ENCODE measurements around the gene GH1. TPM values are rescaled to one million over a fixed set of nuclear protein-coding genes. Genes with fewer than 3 reads are reported as not detected.

GH1 gene
- total RNA-seq, 1 donor from 2014 or later = not detected

DNA sequence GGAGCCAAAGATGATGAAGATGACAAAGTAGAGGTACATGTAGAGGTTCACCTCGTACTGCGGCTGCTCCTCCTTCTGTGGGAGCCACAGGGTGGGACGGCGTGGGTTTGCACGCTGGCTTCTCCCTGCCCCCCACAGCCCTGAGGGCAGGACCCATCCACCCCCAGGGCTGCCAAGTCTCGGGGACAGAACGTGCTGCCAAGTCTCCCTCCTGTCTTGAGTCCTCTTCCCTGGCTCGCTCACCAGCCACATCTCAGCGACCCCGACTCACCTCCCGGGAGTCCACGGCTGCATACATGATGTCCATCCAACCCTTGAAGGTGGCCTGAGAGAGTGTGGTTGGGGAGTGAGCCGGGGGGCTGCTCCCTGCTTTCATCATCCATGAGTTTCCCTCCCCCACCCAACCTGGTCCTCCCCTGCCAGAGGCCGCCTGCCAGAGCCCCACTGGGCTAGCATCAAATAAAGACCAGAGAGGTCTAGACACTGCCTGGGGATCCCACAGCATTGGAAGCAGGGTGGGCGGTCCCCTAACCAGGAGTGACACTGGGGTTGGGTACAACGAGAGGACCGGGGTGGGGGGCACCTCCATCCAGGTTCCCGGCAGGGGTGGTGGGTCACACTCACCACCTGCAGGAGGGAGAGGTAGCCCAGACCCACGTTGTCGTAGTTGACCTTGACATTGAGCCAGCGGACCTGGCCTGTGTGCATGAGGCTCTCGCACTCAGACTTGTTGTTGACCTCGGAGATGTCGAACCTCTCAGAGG, 26.3 kb upstream of the GH1 start:
- no peak for DNase-seq (ENCODE audit: low read depth)

DNA sequence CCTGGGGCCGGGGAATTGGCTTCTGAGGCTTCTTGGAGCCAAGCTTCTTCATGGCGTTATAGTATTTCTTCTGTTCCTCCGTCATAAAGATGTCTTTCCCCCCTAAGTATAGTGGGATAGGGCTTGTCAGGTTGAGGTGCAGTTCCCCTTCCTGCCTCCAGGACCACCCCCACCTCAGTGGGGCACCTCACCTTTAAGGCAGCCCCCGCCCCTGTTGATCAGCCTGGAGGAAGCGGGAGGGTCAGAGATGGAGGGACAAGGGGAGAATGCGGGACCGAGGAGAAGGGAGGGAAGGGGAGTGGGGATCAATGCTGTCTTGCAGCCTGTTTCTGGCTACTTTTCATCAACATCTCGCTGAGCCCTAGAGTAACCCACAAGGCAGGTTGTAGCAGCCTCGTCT, 25.1 kb upstream of the GH1 start:
- DNase-seq (ENCODE audit: low read depth) = no peak

DNA sequence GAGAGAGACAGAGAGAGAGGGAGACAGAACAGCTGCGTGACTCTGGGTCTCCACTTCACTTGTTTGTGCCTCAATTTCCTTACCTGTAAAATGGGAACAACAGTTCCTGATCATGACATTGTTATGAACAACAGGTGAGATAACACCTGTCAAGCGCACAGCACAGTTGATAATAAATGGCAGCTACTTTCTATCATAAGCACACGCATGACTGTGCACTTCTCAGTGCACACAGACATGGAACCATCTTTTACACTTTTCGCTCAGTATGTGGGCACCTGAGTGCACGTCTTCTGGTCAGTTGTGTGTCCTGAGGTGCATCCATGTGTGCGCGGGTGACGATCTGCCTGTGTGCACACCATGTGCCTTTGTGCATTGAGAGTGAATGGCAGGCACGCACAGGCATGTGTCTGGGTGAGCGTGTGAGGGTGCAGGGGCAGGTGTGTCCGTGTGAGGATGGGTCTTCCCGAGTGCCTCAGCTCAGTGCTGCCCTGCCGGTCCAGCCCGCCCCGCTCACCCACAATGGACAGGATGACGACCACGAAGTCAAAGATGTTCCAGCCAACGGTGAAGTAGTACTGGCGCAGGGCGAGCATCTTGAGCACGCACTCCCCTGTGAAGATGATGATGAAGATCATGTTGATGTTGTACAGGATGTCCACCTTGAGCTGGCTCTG, 23.8 kb upstream of the GH1 start:
- no peak for DNase-seq (ENCODE audit: low read depth)

DNA sequence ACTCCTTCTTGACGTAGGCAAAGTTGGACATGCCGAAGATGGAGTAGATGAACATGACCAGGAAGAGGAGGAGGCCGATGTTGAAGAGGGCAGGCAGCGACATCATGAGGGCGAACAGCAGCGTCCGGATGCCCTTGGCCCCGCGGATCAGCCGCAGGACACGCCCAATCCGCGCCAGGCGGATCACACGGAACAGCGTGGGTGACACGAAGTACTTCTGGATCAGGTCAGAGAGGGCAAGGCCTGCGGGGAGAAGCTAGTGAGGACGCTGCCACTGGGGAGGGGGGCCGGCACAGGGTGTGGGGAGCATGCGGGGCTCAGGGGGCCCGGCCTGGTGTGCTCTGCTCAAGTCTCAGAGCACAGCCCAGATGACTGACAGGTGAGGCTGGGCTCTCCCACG, 23.1 kb upstream of the GH1 start:
- no peak for DNase-seq (ENCODE audit: low read depth)

DNA sequence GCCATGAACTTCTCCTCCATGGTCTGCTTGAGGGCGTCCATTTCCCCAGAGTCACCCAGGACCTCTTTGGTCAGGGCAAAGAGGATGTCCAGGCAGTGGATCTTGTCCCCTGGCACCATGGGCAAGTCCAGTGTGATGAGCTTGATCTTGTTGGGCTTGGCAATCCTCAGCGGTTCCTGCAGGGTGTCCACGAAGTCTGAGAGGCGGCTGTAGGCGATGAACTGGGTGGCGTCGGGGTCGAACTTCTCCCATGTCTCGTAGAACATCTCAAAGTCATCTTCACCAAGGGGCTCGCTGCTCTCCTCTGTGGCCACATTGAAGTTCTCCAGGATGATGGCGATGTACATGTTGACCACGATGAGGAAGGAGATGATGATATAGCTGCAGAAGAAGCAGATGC, 22.5 kb upstream of the GH1 start:
- DNase-seq (ENCODE audit: low read depth) = no peak

DNA sequence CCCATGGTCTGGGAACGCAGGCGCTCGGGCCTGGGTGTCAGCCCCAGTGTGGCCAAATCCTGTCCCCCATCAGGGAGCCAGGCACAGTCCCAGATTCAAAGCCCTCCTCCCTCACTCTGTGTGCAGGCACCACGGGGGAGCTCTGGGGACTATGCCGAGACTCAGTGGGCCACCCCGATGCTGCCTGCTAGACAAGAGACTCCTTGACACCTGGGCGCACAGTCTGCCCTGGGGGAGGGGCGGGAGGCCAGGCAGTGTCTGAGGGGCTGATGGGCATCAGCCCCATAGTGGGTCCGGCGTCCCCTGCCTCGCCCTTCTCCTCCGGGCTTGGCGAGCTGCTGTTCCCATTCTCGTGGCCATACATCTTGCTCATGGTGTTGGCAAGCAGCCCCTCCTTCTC, 21.9 kb upstream of the GH1 start:
- DNase-seq (ENCODE audit: low read depth) = no peak

DNA sequence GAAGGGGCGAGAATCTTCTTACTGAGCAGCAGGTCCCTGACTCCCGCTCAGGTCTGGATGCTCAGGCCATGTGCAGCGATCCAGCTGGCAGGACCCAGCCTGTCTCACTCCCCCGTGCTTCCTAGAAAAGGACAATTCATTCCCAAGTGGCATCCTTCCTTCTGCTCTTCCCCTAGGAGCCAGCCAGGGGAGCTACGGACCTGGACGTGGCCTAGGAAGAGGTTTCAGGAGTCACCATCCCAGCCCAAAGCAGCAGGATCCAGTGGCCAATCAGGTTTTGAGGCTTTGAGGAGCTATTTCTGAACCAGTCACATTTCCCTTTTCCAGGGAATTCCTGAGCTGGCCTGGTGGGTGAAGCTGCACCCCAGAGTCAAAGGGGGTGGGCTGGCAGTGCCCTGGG, 21.2 kb upstream of the GH1 start:
- DNase-seq (ENCODE audit: low read depth) = no peak

DNA sequence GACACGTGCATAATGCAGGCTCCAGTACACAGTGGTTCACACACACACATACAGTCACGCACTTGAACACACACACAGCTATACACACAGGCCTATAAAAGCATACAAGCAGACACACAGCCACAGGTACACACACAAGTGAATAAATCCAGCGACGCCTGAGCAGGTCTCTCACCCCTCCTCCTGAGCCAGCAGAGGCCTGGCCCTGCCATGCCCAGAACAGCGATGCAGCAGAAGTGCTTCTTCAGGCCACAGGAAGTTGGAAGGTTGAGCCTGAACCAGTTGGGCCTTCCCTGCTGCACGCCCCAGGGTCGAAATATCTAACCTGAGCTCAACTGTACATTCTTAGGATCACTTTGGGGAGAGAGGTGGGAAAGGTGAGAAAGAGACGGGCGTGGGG, 20.8 kb upstream of the GH1 start:
- DNase-seq (ENCODE audit: low read depth) = no peak

DNA sequence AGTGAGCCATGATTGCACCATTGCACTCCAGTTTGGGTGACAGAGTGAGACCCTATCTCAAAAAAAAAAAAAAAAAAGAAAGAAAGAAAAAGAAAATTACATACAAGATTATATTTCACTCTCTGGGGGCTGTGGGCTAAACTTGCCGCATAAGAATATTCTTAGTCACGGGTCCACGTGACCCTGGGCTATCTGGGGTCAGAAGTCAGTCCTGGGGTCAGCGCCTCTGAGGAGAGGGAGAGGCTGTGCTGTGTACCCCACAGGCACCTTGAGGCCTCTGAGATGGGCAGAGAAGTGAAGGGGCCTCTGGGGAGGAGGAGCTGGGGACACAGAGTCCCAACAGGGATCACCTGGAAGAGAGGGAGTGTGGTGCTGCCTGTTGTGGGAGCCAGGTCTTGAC, 19.3 kb upstream of the GH1 start:
- no peak for DNase-seq (ENCODE audit: low read depth)

DNA sequence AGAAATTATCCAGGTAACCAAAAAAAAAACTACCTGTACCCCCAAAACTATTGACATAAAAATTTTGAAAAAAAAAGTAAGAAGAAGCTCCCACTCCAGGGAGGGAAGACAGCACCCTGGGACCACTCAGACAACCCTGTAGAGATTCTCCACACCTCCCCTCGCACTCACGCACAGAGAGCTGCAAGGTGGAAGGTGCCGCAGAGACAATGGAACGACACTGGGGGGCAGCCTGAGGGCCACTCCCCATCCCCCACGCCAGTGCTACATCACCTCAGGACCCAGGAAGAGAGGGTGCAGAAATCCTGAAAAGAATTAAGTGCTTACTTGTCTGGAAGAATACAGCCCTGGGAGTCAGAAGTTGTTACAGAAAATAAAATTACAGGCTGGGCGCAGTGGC, 18.7 kb upstream of the GH1 start:
- no peak for DNase-seq (ENCODE audit: low read depth)

DNA sequence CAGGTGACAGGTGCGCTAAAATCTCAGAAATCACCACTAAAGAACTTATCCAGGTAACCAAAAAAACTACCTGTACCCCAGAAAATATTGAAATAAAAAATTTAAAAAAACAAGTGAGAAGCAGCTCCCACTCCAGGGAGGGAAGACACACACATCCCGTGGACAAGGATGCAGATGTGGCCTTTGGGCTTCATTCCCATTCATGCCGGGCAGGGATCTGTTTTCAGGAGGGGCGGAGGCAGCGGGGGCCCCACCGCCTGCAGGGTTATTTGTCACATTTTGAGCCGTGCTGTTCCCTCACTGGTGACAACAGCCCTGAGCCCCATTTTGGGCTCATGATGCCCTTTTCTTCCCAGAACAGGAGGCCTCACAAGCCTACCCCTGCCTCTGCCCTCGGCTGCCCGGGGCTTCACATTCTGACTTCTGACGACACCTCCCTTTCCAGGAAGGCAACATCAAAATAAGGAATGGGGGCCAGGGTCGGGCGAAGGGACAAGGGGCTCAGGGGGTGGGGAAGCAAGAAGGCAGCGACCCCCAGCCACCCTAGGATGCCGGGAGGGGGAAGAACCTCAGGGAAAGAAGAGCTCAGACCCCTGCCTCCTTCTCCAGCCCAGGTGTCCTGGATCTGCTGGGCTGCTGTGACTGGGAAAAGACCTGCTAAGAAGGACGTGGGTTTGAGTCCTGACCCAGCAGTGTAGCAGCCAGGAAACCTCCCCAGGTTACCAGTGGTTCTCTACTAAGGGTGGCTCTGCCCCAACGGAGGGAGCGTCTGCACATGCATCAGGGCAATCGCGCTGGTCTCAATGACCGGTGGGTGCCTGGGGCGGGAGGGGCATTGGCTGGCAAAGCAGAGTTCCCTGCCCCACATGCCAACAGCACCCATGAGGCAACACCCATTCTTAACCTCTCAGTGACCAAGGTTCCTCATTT, 15.8 kb upstream of the GH1 start:
- DNase-seq (ENCODE audit: low read depth) = no peak

DNA sequence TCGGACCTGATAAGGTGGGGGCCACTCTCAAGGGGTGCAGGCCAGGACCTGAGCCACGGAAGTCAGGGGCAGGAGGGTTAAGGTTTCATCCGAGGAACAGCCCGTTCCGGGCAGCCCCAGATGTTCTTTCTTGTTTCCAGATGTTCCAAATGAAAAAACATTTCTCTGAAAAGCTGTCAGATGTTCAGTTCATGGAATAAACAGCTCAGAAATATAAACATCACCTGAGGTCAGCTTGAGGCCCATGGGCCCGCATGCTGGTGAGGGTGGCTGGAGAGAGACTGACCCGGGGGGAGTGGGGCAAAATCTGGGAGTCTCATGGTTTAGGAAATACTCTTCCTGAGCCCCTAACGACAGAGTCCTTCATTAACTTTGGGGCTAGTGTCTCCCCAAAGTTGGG, 15.0 kb upstream of the GH1 start:
- DNase-seq (ENCODE audit: low read depth) = no peak

DNA sequence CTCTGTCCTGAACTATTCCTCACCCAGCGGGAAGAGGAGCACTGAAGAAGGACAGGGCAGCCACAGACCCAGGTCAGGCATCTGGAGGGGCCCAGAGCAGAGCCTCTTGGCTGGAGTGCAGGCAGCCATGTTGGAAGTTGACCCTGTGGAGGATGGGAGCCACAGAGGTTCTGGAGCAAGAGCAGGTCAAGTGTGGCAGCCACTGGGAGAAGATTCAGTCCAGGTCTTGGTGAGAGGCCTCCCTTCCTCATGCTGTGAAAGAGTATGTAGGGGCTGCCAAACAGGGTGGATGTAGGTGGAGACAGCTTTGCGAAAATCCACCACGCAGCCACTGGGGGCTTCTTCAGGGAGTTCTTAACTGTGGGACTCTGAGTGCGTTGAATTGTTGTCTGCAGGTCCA, 14.1 kb upstream of the GH1 start:
- DNase-seq (ENCODE audit: low read depth) = no peak

DNA sequence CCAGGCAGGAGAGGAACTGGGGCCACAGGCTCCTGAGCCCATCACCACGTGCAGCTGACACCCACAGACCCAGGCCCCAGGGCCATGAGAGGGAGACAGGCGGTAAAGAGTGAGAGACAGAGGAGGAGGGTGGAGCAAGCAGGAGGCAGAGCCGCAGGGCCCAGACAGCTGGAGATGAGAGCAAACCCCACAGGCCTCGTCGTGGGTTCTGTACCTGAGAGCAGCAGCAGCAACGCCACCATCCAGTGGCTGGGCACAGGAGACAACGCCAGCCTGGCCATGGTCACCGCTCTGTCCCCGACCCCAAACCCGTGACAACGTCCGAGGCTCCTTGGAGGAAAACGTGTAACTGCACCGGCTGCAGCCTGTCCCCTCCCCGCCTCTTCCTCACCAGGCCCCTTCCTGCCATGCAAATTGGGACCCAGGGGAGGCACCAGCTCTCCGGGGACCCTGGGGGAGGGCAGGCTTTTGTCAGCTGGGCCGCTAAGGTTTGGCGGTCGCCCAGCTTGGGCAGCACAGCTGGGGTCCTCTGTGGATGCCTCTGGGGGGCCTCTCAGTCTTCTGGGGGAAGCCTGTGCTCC, 13.4 kb upstream of the GH1 start, which contains the start of gene CD79B:
CD79B (minus strand) TSS at position 351 of the 581 bp plus-strand sequence; CDS start at position 281, 70 bp downstream.
- no peak for DNase-seq (ENCODE audit: low read depth)

DNA sequence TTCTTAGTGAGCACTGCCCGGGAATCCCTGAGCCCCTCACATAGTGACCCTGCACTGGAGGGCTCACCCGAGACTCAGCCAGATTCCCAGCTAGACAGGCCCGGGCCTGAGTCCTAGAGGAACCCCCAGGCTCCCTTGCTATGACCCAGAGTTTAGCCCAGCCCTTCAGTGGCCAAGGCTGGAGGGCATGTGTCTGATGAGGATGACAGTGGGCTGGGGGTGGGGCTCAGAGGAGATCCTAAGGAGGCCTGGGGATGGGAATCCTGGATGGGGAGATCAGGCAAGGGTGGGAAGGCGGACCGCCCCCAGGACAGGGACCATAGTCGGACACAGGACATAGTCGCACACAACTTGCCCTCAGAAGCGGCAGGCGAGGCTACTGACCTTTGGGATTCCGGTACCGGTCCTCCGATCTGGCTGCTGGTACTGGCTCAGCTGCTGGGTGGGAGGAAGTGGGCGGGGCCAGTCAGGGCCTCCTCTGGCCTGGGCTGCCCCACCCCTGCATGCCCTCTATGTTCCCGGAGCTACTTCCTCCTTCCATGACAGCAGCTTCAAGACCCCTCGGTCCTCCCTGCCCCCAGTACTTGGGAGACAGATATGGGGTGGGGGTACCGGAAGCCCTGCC, 12.4 kb upstream of the GH1 start:
- no peak for DNase-seq (ENCODE audit: low read depth)

DNA sequence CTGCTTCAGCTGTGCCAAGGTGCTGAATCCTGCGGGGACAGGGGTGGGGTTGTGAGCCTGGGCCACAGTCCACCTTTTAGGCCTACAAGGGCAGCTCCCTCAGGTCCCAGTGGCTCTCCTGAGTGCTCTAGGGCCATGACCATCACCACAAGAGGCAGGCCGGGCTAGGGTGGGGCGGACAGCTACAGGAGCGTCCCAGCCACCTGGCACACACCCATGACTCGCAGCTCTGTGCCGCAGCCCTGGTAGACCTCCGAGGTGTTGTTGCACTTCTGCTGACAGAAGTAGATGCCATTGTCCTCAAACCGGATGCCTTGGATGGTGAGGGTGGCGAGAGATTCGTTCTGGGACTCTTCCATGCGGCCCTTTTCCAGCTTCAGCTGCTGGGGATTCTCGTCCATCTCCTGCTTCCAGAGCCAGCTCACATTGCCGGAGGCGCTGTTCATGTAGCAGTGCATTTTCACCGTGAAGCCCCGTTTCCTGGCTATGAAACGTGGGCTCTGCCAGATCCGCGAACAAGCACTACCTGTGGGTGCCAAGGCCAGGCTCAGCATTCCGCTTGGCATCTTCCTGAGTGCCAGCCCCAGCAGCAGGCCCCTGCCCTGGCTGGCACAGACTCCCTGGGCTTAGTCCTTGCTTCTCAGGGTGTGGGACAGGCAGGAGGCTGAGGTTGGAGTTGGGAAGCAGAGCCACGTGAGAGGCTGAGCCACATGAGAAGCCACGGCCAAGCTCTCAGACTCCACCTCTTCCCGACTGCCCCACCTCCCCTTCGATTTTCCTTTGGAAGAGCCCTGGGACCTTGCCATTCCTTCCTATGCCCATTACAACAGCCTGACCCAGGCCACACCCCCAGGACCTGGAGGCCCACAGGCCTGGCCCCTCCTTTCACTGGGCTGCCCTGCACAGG, 11.5 kb upstream of the GH1 start:
- no peak for DNase-seq (ENCODE audit: low read depth)

DNA sequence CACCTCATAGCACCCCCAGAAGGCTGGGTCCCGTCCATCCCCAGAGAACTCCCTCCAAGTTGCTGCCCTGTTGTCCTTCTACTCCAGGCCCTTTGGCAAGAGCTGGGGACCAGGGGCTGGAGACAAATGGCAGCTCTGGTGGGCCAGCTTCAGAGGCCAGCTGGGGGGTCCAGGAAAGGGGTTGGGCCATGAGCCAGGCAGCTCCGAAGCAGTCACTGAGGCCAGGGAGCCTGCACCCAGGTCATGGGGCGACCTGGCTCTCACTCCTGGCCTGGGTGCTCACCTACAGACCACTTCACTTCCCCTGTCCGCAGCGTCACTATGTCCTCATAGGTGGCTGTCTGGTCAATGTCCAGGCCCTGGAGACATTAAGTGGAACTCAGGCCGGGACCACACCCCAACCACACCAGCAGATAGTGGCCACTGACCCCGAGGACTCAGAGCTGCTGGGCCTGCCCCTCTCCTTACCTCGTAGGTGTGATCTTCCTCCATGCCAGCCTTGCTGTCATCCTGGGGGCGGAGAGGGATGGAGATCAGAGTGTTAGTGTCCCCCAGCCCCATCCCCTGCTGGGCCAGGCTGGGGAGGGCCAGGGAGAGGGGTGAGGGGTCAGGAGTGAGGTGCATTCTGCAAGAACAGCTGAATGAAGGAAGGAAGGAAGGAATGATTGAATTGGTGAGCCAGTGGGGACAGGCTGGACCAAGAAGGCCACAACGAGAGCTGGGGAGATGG, 10.5 kb upstream of the GH1 start:
- no peak for DNase-seq (ENCODE audit: low read depth)

DNA sequence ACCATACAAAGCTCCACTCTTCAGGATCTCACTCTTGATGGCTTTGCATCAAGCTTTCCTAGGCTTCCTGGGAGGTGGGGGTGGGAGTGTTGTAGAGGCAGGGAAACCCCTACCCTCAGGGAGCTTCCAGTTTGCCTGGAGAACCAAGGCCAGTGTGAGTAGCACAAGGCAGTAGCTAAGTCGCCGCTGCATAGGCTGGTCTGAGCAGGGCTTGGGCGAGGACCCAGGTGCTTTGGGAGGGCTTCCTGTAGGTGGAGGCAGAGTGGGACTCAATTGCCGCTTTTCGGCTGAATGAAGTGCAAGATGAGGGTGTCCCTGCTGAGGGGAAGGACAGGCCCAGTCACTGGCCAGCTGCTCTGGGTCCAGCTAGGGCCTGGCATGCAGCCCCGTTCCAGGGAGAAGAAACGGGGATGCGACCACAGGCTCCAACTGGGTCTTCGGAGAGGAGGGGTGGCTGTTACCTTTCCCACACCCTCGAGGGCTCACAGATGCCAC, 9.6 kb upstream of the GH1 start:
- DNase-seq (ENCODE audit: low read depth) = no peak

DNA sequence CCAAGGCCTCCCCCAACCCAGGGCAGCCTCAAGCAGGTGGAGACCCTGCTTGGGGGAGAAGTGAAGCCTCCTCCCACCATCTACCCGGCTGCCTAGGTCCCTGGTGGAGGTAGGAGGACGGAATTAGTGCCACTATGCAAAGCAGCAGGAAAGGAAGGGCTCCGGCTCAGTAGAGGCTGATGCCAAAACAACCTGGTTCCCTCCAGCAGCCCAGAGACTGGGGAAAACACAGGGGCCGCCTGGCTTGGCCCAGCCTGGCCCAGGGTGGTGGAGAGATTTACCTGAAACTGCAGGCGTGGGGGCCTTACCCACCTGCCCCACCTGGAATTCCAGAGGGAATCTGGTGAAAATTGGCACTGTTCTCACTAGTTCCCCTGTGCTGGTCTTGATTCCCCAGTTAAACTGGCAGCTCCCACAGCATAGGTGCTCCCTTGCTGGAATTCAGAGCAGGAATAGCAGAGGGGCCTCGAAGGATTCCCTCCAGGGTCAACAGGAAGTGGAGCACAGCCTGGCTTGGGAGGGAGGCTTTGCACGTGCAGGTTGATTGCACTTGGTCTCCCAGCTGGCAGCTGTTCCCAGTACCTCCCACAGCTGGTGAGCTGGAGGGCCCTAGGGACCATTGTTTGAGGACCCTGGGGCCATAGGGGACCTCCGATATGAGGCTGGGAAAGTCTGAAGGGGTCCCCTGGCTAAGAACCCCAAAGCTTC, 9.0 kb upstream of the GH1 start:
- DNase-seq (ENCODE audit: low read depth) = no peak
